ENCODE data around the gene INTS2.

DNA sequence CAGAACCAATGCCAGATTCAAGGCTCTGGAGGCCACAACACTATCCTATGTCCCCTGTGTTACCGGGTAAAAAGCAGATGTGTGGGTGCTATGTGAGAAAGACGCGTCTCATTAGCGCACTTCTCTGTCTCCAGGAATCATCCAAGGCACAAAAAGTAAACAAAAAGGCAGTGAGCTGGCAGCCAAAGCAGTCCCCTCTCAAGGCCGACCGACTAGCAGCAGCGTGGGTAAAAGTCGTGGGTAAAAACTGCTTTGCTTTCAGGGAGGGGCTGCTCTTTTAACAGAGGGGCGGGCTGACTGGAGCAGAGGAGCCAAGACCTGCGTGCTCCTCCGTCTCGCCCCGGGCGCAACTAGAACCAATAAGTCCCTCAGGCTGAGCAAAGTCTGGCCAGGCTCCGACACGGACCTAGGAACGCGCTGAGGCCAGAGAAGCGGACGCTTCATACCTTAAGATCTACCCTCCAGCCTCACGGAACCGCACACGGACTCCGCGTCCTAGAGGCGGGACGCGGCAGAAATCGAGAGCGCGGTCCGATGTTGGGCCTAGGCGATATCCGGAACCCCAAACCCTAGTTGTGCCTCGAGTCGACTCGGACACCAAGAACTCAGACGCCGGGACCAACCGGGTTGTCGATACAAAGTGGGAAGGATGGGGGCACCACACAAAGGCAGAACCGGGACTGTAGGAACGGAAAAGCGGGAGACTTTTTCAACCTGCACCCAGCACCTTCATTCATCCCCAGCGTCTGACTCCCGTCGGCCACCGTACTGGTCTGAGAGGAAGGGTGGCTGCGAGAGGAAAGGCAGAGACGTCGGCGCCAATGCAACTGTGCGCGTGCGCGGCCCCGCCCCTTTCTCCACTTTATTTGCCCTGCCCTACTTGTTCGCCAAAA is at the start of gene INTS2:
- TF ChIP-seq POLR2AphosphoS5 (IDR thresholded peaks at IDR 0.05; ENCODE audit: low read depth, low read length) = peak; percentile 99
- peak; percentile 79 for TF ChIP-seq YY1 (IDR thresholded peaks at IDR 0.05; ENCODE audit: low read depth)
- TF ChIP-seq GABPA (IDR thresholded peaks at IDR 0.05; ENCODE audit: low read depth) = peak; percentile 37; the same call in 1 of the 2 replicates
- peak; percentile 76; the same call in 1 of the 2 replicates for TF ChIP-seq MXI1 (IDR thresholded peaks at IDR 0.05; ENCODE audit: low read depth, low read length)
- TF ChIP-seq, protein P1, sequence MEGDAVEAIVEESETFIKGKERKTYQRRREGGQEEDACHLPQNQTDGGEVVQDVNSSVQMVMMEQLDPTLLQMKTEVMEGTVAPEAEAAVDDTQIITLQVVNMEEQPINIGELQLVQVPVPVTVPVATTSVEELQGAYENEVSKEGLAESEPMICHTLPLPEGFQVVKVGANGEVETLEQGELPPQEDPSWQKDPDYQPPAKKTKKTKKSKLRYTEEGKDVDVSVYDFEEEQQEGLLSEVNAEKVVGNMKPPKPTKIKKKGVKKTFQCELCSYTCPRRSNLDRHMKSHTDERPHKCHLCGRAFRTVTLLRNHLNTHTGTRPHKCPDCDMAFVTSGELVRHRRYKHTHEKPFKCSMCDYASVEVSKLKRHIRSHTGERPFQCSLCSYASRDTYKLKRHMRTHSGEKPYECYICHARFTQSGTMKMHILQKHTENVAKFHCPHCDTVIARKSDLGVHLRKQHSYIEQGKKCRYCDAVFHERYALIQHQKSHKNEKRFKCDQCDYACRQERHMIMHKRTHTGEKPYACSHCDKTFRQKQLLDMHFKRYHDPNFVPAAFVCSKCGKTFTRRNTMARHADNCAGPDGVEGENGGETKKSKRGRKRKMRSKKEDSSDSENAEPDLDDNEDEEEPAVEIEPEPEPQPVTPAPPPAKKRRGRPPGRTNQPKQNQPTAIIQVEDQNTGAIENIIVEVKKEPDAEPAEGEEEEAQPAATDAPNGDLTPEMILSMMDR (IDR thresholded peaks at IDR 0.05) = no peak
- no peak for TF ChIP-seq GATA2 (CRISPR knock-in tag; IDR thresholded peaks at IDR 0.05)
- TF ChIP-seq RAD21 (IDR thresholded peaks at IDR 0.05; ENCODE audit: low read length) = no peak
- no peak; the same call in 1 of the 2 replicates for TF ChIP-seq RFX5 (IDR thresholded peaks at IDR 0.05; ENCODE audit: low read length)
